Spleen (tissue), 11 donors: Measurements from ENCODE around the gene GRK7. TPM values are rescaled to one million over a fixed set of nuclear protein-coding genes. Genes with fewer than 3 reads are reported as not detected.
A peak's percentile ranks its signal among the peaks of the same experiment; 100 is the strongest.

Experiments used
- DNase-seq: peaks from one replicate; pipeline ENCODE4 v3.0.0-alpha.2; 2020
- H3K27ac ChIP-seq, 8 donors: fragments of 200-600 bp; sonication (generic) in 7 of 8; 1 replicate in 4 of 8; 2 replicates in 4 of 8; pipeline versions ENCODE4 v1.5.0 to v1.8.0; 2016 to 2021; ENCODE audit warnings: inconsistent platforms in 4 of 8, mild to moderate bottlenecking in 4 of 8, moderate library complexity in 1 of 8
- H3K27me3 ChIP-seq, 7 donors: fragments of 200-600 bp; sonication (generic) in 6 of 7; replicated peaks in 1 of 7; 1 replicate in 4 of 7; 2 replicates in 3 of 7; pipeline versions ENCODE4 v1.5.0 to v1.8.0; 2016 to 2021; ENCODE audit warnings: inconsistent platforms in 3 of 7, mild to moderate bottlenecking in 1 of 7
- H3K36me3 ChIP-seq, 6 donors: fragments of 200-600 bp; sonication (generic) in 5 of 6; 1 replicate in 4 of 6; 2 replicates in 2 of 6; pipeline versions ENCODE4 v1.5.0 to v1.8.0; 2016 to 2021; ENCODE audit warnings: inconsistent platforms in 2 of 6
- H3K4me1 ChIP-seq, 6 donors: fragments of 200-600 bp; sonication (generic) in 5 of 6; 1 replicate in 3 of 6; 2 replicates in 3 of 6; pipeline versions ENCODE4 v1.5.0 to v1.8.0; 2016 to 2021; ENCODE audit warnings: inconsistent platforms in 3 of 6
- H3K4me3 ChIP-seq, 8 donors: fragments of 200-600 bp; sonication (generic) in 7 of 8; 1 replicate in 4 of 8; 2 replicates in 4 of 8; pipeline versions ENCODE4 v1.5.0 to v1.8.0; 2016 to 2021; ENCODE audit warnings: inconsistent platforms in 4 of 8, mild to moderate bottlenecking in 4 of 8, moderate library complexity in 2 of 8
- H3K9me3 ChIP-seq, 8 donors: fragments of 200-600 bp; sonication (generic) in 7 of 8; 1 replicate in 4 of 8; 2 replicates in 4 of 8; pipeline versions ENCODE4 v1.5.0 to v1.8.0; 2016 to 2021; ENCODE audit warnings: inconsistent platforms in 4 of 8
- POLR2A ChIP-seq, 3 donors: fragments of 450-650 bp; IDR thresholded peaks; one replicate each; pipeline ENCODE4 v1.5.1; 2017; ENCODE audit warnings: antibody characterized with exemption in 3 of 3, mild to moderate bottlenecking in 1 of 3
- POLR2AphosphoS5 ChIP-seq, 3 donors: sonication (generic); formaldehyde crosslinking; IDR thresholded peaks; one replicate each; pipeline ENCODE4 v1.5.1; 2017; ENCODE audit warnings: antibody characterized with exemption in 3 of 3
- WGBS, 5 donors: extraction: QIAGEN DNeasy Blood & Tissue Kit in 3 of 5; methylation state at CpG; one replicate each; pipeline versions ENCODE4 v1.1.5 to v1.1.7; 2013 to 2018; 5-methylcytosine and 5-hydroxymethylcytosine counted together
- intact Hi-C: fragments of 100-400 bp; cut with DNase I; formaldehyde crosslinking; loops from one replicate; pipeline ENCODE4 v1.15.0; 2023; ENCODE audit warnings: low total_unique reads
- polyA plus RNA-seq, 3 donors: library from polyadenylated mRNA; stranded (reverse); fragments of 200-250 nt; gene quantifications; one replicate each; pipeline ENCODE4 v1.2.1, GENCODE V29; 2013
- total RNA-seq, 7 donors: library from RNA; depleted of rRNA in 3 of 7; stranded (reverse); fragments of >200 nt in 3 of 7; fragmentation: NEBNext Ultra II Directional in 4 of 7; extraction: Animal tissue kit (Norgen Biotek cat#: 25700) in 4 of 7; gene quantifications; one replicate each; pipeline versions ENCODE4 v1.1.0 to v1.2.1, GENCODE V29; 2016 to 2021
- TF ChIP-seq, protein P1 (sequence below), 11 experiments: fragments of 200-600 bp in 7 of 11; fragments of 450-650 bp in 4 of 11; sonication (generic) in 4 of 11; IDR thresholded peaks in 8 of 11; conservative IDR thresholded peaks in 3 of 11; 1 replicate in 7 of 11; 2 replicates in 4 of 11; pipeline versions ENCODE4 v1.4.0 to v1.8.0; 2016 to 2021; ENCODE audit warnings: antibody characterized with exemption in 11 of 11, inconsistent platforms in 4 of 11, mild to moderate bottlenecking in 1 of 11
- donor health status: healthy with polysubstance abuse.
- donor health status: DM: no; HTN: no; CAD: no; lungs with moderate emphysema.
- donor health status: DM: no; HTN: no; CAD: no.
- donor health status: Bipolar disorder and iron deficiency.
- donor health status: healthy.
- donor health status: DM: no; HTN: no; CAD: no.
- donor health status: DM: yes; HTN: yes; CAD: no.

Gene GRK7
- total and polyA plus RNA-seq, 10 donors: 0.02 to 0.26 (median 0.14) TPM; not detected in 5

DNA sequence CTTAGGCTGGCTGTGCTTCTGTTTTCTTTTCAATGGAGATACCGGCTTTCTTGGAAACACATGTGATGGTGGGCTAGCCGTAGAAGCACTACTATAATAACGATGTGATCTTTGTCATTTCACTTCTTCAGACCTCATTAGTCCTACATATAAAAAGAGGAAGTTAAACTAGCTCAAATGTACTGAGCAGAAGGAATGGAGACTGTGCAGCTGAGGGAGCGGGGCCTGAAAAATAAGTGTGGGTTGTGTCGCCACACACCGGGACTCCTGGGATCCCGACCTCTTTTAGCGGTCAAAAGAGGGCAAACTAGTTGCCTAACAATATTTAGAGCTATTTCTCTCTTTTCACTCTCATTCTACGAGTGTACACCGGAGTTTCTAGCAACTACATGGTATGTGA lies 26.1 kb upstream of the GRK7 start:
- Histone ChIP-seq H3K36me3 (no peaks in the 10 kb centered on the region), H3K4me3 (no peak overlapping the region), H3K4me1 (peaks cover 26 to 44% (median 40%) of the 10 kb centered on the region in 6 donors), H3K27ac (peak overlapping the region; percentile 92 to 99 (median 94)), H3K9me3 (no peaks in the 10 kb centered on the region), H3K27me3 (no peaks in the 10 kb centered on the region)
- peak; percentile 75 for DNase-seq
- 56 to 74% (median 59%) methylated on average over 10 of the region's 10 CpGs for WGBS, 5 donors
- intact Hi-C loops: loop anchor here (10.0 kb wide), 2 partner anchors 162 to 178 kb away; no protein-coding TSS in a partner anchor
- TF ChIP-seq, protein P1, sequence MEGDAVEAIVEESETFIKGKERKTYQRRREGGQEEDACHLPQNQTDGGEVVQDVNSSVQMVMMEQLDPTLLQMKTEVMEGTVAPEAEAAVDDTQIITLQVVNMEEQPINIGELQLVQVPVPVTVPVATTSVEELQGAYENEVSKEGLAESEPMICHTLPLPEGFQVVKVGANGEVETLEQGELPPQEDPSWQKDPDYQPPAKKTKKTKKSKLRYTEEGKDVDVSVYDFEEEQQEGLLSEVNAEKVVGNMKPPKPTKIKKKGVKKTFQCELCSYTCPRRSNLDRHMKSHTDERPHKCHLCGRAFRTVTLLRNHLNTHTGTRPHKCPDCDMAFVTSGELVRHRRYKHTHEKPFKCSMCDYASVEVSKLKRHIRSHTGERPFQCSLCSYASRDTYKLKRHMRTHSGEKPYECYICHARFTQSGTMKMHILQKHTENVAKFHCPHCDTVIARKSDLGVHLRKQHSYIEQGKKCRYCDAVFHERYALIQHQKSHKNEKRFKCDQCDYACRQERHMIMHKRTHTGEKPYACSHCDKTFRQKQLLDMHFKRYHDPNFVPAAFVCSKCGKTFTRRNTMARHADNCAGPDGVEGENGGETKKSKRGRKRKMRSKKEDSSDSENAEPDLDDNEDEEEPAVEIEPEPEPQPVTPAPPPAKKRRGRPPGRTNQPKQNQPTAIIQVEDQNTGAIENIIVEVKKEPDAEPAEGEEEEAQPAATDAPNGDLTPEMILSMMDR (IDR thresholded peaks at IDR 0.05 in 8 of 11, conservative IDR thresholded peaks at IDR 0.05 in 3 of 11): no peak
- TF ChIP-seq POLR2AphosphoS5 (IDR thresholded peaks at IDR 0.05): no peak
- TF ChIP-seq POLR2A (IDR thresholded peaks at IDR 0.05): no peak

DNA sequence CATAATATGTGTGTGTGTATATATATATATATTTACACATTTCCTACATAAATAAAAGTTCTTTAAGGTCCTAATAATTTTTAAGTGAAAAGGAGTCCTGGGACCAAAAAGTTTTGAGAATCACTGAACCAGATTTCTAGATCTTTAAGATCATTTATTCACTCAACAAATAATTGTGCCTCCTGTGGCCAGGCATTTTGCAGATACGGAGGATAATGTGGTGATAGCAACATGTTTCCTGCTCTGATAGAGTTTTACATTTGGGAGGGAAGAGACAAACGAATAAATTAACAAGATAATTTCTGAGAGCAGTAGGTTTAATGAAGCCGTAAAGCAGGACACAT lies 25.6 kb upstream of the GRK7 start:
- Histone ChIP-seq H3K4me1 (peaks cover 28 to 48% (median 44%) of the 10 kb centered on the region in 6 donors), H3K4me3 (peak overlapping the region in 7 of 8 donors; percentile 3 to 99 (median 92)), H3K9me3 (no peaks in the 10 kb centered on the region), H3K27ac (peak overlapping the region; percentile 92 to 99 (median 94)), H3K27me3 (no peaks in the 10 kb centered on the region), H3K36me3 (peaks cover 0 to 4% (median 1%) of the 10 kb centered on the region in 6 donors)
- DNase-seq: no peak
- TF ChIP-seq POLR2A (IDR thresholded peaks at IDR 0.05): peak in 1 of 3 donors; percentile 13
- TF ChIP-seq, protein P1 (IDR thresholded peaks at IDR 0.05 in 8 of 11, conservative IDR thresholded peaks at IDR 0.05 in 3 of 11): no peak
- WGBS, 5 donors: 0 to 1% (median 0%) methylated on average over 3 of the region's 3 CpGs
- intact Hi-C loops: loop anchor here (10.0 kb wide), 2 partner anchors 163 to 177 kb away; no protein-coding TSS in a partner anchor

DNA sequence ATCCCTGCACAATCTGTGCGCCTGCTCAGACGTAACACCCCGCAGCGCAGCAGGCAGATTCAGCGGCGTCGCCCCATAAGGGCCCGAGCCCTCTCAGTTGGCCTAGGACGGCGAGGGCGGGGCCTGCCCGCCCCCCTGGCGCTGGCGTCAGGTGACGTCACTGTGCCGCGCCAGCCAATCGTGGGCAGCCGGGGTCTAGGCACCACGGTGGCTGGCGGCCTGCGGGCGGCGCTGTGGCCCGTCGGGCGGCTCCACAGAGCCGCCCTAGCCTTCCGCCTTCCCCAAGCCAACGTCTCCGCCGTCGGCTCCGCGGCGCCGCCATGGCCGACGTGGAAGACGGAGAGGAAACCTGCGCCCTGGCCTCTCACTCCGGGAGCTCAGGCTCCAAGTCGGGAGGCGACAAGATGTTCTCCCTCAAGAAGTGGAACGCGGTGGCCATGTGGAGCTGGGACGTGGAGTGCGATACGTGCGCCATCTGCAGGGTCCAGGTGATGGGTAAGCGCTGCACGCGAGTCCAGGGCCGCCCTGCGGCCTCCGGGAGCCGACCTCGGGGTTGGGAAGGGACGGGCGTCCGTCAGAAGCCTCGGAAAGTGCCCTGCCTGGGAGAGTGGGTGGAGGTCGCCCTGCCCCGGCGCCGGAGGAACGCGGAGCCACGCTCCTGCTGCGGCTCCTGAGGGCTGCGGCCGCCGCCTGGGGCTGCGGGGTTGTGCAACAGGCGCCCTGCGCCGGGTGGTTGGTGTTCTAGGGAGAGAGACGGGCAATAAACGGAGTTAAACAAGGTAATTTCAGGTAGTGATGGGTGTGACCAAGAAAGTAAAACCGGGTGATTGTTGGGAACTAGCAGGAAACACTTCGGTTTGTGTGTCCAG lies 25.0 kb upstream of the GRK7 start, which contains the start of gene RNF7:
Gene RNF7 (plus strand): TSS at position 277 of the 869 bp plus-strand sequence. CDS start 44 bp downstream, at position 321.
- peak within 1 kb of the TSS; percentile 92 to 99 (median 94) for H3K27ac ChIP-seq
- no peaks in the 10 kb centered on the region for H3K27me3 ChIP-seq
- H3K9me3 ChIP-seq: no peaks in the 10 kb centered on the region
- H3K36me3 ChIP-seq: peaks cover 0 to 10% (median 5%) of the 10 kb centered on the region in 6 donors
- peak; percentile 99 for DNase-seq
- peak; percentile 86 to 93 (median 92) for TF ChIP-seq POLR2AphosphoS5 (IDR thresholded peaks at IDR 0.05)
- TF ChIP-seq POLR2A (IDR thresholded peaks at IDR 0.05): peak in 1 of 3 donors; percentile 39
- TF ChIP-seq, protein P1 (IDR thresholded peaks at IDR 0.05 in 8 of 11, conservative IDR thresholded peaks at IDR 0.05 in 3 of 11): peak; percentile 86 to 100 (median 99)
- peaks cover 28 to 54% (median 50%) of the 10 kb centered on the region in 6 donors for H3K4me1 ChIP-seq
- intact Hi-C loops: loop anchor here (10.0 kb wide), 2 partner anchors 163 to 177 kb away; no protein-coding TSS in a partner anchor
- WGBS, 5 donors: 0 to 1% (median 0%) methylated on average over 47 to 81 of the region's 81 CpGs
- peak within 1 kb of the TSS; percentile 79 to 99 (median 92) for H3K4me3 ChIP-seq
